KMS-11 (cell line): ENCODE measurements around the gene PKD1L1.

Experiments
- H2AFZ ChIP-seq: fragments of 200-600 bp; sonication (generic); 2 replicates; pipeline ENCODE4 v1.6.1; 2016; ENCODE audit warnings: antibody characterized with exemption, mixed run types, low read depth
- H3K27ac ChIP-seq: fragments of 200-600 bp; sonication (generic); 2 replicates; pipeline ENCODE4 v1.6.1; 2016; ENCODE audit warnings: mild to moderate bottlenecking, mixed run types
- H3K27me3 ChIP-seq: fragments of 200-600 bp; sonication (generic); 2 replicates; pipeline ENCODE4 v1.6.1; 2017; ENCODE audit warnings: mild to moderate bottlenecking, low read depth, mixed run types, moderate library complexity; ENCODE audit not compliant: insufficient read depth
- H3K36me3 ChIP-seq: fragments of 200-600 bp; sonication (generic); 2 replicates; pipeline ENCODE4 v1.6.1; 2017; ENCODE audit warnings: mild to moderate bottlenecking, mixed run types; ENCODE audit not compliant: insufficient read depth
- H3K4me1 ChIP-seq: fragments of 200-600 bp; sonication (generic); 2 replicates; pipeline ENCODE4 v1.6.1; 2016; ENCODE audit warnings: mild to moderate bottlenecking, low read depth, mixed run types; ENCODE audit not compliant: poor library complexity, severe bottlenecking
- H3K4me2 ChIP-seq: fragments of 200-600 bp; sonication (generic); 2 replicates; pipeline ENCODE4 v1.7.0; 2016; ENCODE audit warnings: mild to moderate bottlenecking, mixed run types
- H3K4me3 ChIP-seq: fragments of 200-600 bp; sonication (generic); IDR thresholded peaks from 2 replicates; pipeline ENCODE4 v1.6.1; 2017; ENCODE audit warnings: low read depth, low read length, mixed read lengths; ENCODE audit not compliant: insufficient read depth
- H3K79me2 ChIP-seq: fragments of 200-600 bp; sonication (generic); 2 replicates; pipeline ENCODE4 v1.6.1; 2016; ENCODE audit warnings: low read depth, mixed run types; ENCODE audit not compliant: insufficient read depth
- H3K9ac ChIP-seq: fragments of 200-600 bp; sonication (generic); 2 replicates; pipeline ENCODE4 v1.6.1; 2016; ENCODE audit warnings: mild to moderate bottlenecking, mixed run types
- H4K20me1 ChIP-seq: fragments of 200-600 bp; sonication (generic); 2 replicates; pipeline ENCODE4 v1.6.1; 2016; ENCODE audit warnings: mild to moderate bottlenecking, mixed run types; ENCODE audit not compliant: insufficient read depth
- CTCF ChIP-seq: fragments of 200-600 bp; sonication (generic); conservative IDR thresholded peaks from 2 replicates; pipeline ENCODE4 v1.6.1; 2017; ENCODE audit warnings: low read depth, mild to moderate bottlenecking, antibody characterized with exemption, low read length, moderate library complexity, mixed read lengths

Gene PKD1L1

GRCh38 chr7:47965456-47965855 lies 17.2 kb upstream of the PKD1L1 start:
- 0 out of 2 replicates have a peak, but pooled peaks cover 12% of the 10 kb centered on the region for H3K36me3 ChIP-seq
- no peaks in the 10 kb centered on the region for H3K4me1 ChIP-seq
- no peak overlapping the region for H3K27ac ChIP-seq
- H4K20me1 ChIP-seq, result no peaks in the 10 kb centered on the region
- H3K79me2 ChIP-seq, result no peaks in the 10 kb centered on the region
- no peak overlapping the region for H3K4me3 ChIP-seq
- no peak overlapping the region for H3K4me2 ChIP-seq
- no peak for TF ChIP-seq CTCF
- no peaks in the 10 kb centered on the region for H3K27me3 ChIP-seq
- H2AFZ ChIP-seq, result no peak overlapping the region
- no peak overlapping the region for H3K9ac ChIP-seq

GRCh38 chr7:47962262-47962661 lies 14.0 kb upstream of the PKD1L1 start:
- no peaks in the 10 kb centered on the region for H3K27me3 ChIP-seq
- no peaks in the 10 kb centered on the region for H3K79me2 ChIP-seq
- H3K36me3 ChIP-seq, result 0 out of 2 replicates have a peak, but pooled peaks cover 12% of the 10 kb centered on the region
- no peaks in the 10 kb centered on the region for H3K4me1 ChIP-seq
- H3K4me2 ChIP-seq, result no peak overlapping the region
- no peak overlapping the region for H3K4me3 ChIP-seq
- no peaks in the 10 kb centered on the region for H4K20me1 ChIP-seq
- no peak overlapping the region for H2AFZ ChIP-seq
- no peak overlapping the region for H3K9ac ChIP-seq
- TF ChIP-seq CTCF, result no peak
- no peak overlapping the region for H3K27ac ChIP-seq

GRCh38 chr7:47957156-47957555 lies 8.9 kb upstream of the PKD1L1 start:
- Histone ChIP-seq H3K4me3 (no peak overlapping the region), H4K20me1 (no peaks in the 10 kb centered on the region), H2AFZ (no peak overlapping the region), H3K36me3 (no peaks in the 10 kb centered on the region), H3K4me2 (no peak overlapping the region), H3K9ac (no peak overlapping the region), H3K4me1 (no peaks in the 10 kb centered on the region), H3K27ac (no peak overlapping the region), H3K27me3 (no peaks in the 10 kb centered on the region), H3K79me2 (no peaks in the 10 kb centered on the region)
- TF ChIP-seq CTCF, result no peak

- H3K79me2 ChIP-seq, result no peaks in the 10 kb centered on the region
- TF ChIP-seq CTCF, result no peak
- no peaks in the 10 kb centered on the region for H3K36me3 ChIP-seq
- H3K4me2 ChIP-seq, result no peak overlapping the region
- H4K20me1 ChIP-seq, result no peaks in the 10 kb centered on the region
- no peak overlapping the region for H3K9ac ChIP-seq
- H3K4me3 ChIP-seq, result no peak overlapping the region
- peaks cover 7% of the 10 kb centered on the region for H3K4me1 ChIP-seq
- no peak overlapping the region for H3K27ac ChIP-seq
- H2AFZ ChIP-seq, result no peak overlapping the region
- no peaks in the 10 kb centered on the region for H3K27me3 ChIP-seq
These were observed 8.0 kb upstream of the PKD1L1 start for GRCh38 chr7:47956220-47956619.
